Measurements from ENCODE around the gene CNTNAP2.

GRCh38 chr7:146503844-146504243, 387.2 kb downstream of the CNTNAP2 start:
- no peak for TF ChIP-seq CTCF (conservative IDR thresholded peaks at IDR 0.05)
- no peak for TF ChIP-seq ZFX (IDR thresholded peaks at IDR 0.05)

All from C4-2B (cell line).